Measurements from ENCODE around the gene ROCK2. TPM values are rescaled to one million over a fixed set of nuclear protein-coding genes. Genes with fewer than 3 reads are reported as not detected.
A peak's percentile ranks its signal among the peaks of the same experiment; 100 is the strongest.

The ROCK2 gene
- total and polyA plus RNA-seq, 9 donors = 27.6 to 47.9 (median 40.8) TPM

GRCh38 chr2:11354363-11355154, 10.1 kb upstream of the ROCK2 start:
- H3K9me3 ChIP-seq (replicated peaks; ENCODE audit: control insufficient read depth, low read depth, low read length) = no peaks in the 10 kb centered on the region
- H3K27ac ChIP-seq (ENCODE audit: low read length) = no peak overlapping the region
- H3K36me3 ChIP-seq (ENCODE audit: control insufficient read depth, insufficient read depth, low read length) = no peaks in the 10 kb centered on the region
- H3K4me3 ChIP-seq (ENCODE audit: low read length) = no peak overlapping the region
- WGBS (ENCODE audit: insufficient coverage) = 90% methylated on average over 2 of the region's 14 CpGs
- no peaks in the 10 kb centered on the region for H3K27me3 ChIP-seq (ENCODE audit: control insufficient read depth, insufficient read depth, low read length)
- DNase-seq = no peak
- peaks cover 20% of the 10 kb centered on the region for H3K4me1 ChIP-seq (ENCODE audit: control insufficient read depth, insufficient read depth, low read length)

- Histone ChIP-seq H3K27ac (ENCODE audit: low read length) (no peak overlapping the region), H3K36me3 (ENCODE audit: control insufficient read depth, insufficient read depth, low read length) (no peaks in the 10 kb centered on the region), H3K4me1 (ENCODE audit: control insufficient read depth, insufficient read depth, low read length) (peaks cover 18% of the 10 kb centered on the region), H3K27me3 (ENCODE audit: control insufficient read depth, insufficient read depth, low read length) (no peaks in the 10 kb centered on the region), H3K9me3 (replicated peaks; ENCODE audit: control insufficient read depth, low read depth, low read length) (no peaks in the 10 kb centered on the region), H3K4me3 (ENCODE audit: low read length) (no peak overlapping the region)
- no peak for DNase-seq
- 91% methylated on average over 4 of the region's 10 CpGs for WGBS (ENCODE audit: insufficient coverage)
Measured at GRCh38 chr2:11352781-11353537, 8.5 kb upstream of the ROCK2 start.

GRCh38 chr2:11348209-11348749, 3.8 kb upstream of the ROCK2 start:
- Histone ChIP-seq H3K27ac (ENCODE audit: low read length) (no peak overlapping the region), H3K4me3 (ENCODE audit: low read length) (no peak overlapping the region), H3K27me3 (ENCODE audit: control insufficient read depth, insufficient read depth, low read length) (no peaks in the 10 kb centered on the region), H3K9me3 (replicated peaks; ENCODE audit: control insufficient read depth, low read depth, low read length) (no peaks in the 10 kb centered on the region), H3K36me3 (ENCODE audit: control insufficient read depth, insufficient read depth, low read length) (no peaks in the 10 kb centered on the region), H3K4me1 (ENCODE audit: control insufficient read depth, insufficient read depth, low read length) (peaks cover 7% of the 10 kb centered on the region)
- WGBS (ENCODE audit: insufficient coverage) = 72% methylated on average over 2 of the region's 5 CpGs
- DNase-seq = peak; percentile 34

GRCh38 chr2:11347403-11347959, 3.0 kb upstream of the ROCK2 start:
- Histone ChIP-seq H3K27me3 (ENCODE audit: control insufficient read depth, insufficient read depth, low read length) (no peaks in the 10 kb centered on the region), H3K27ac (ENCODE audit: low read length) (no peak overlapping the region)
- WGBS (ENCODE audit: insufficient coverage) = 80% methylated on average over 1 of the region's 7 CpGs

GRCh38 chr2:11346023-11346482, 1.6 kb upstream of the ROCK2 start:
- H3K27me3 ChIP-seq (ENCODE audit: control insufficient read depth, insufficient read depth, low read length) = no peaks in the 10 kb centered on the region
- H3K27ac ChIP-seq (ENCODE audit: low read length) = peak overlapping the region; percentile 57
- no peaks in the 10 kb centered on the region for H3K9me3 ChIP-seq (replicated peaks; ENCODE audit: control insufficient read depth, low read depth, low read length)
- DNase-seq = peak; percentile 33
- H3K36me3 ChIP-seq (ENCODE audit: control insufficient read depth, insufficient read depth, low read length) = no peaks in the 10 kb centered on the region
- peaks cover 7% of the 10 kb centered on the region for H3K4me1 ChIP-seq (ENCODE audit: control insufficient read depth, insufficient read depth, low read length)
- no CpG with 5 or more reads among the region's 4 CpGs for WGBS (ENCODE audit: insufficient coverage)
- H3K4me3 ChIP-seq (ENCODE audit: low read length) = no peak overlapping the region

More at GRCh38 chr2:11347403-11347959, 3.0 kb upstream of the ROCK2 start:
- no peak for DNase-seq
- Histone ChIP-seq H3K4me1 (ENCODE audit: control insufficient read depth, insufficient read depth, low read length) (peaks cover 7% of the 10 kb centered on the region), H3K9me3 (replicated peaks; ENCODE audit: control insufficient read depth, low read depth, low read length) (no peaks in the 10 kb centered on the region), H3K4me3 (ENCODE audit: low read length) (no peak overlapping the region), H3K36me3 (ENCODE audit: control insufficient read depth, insufficient read depth, low read length) (no peaks in the 10 kb centered on the region)

- H3K4me3 ChIP-seq (ENCODE audit: low read length) = peak overlapping the region; percentile 65
- no peaks in the 10 kb centered on the region for H3K27me3 ChIP-seq (ENCODE audit: control insufficient read depth, insufficient read depth, low read length)
- no peaks in the 10 kb centered on the region for H3K9me3 ChIP-seq (replicated peaks; ENCODE audit: control insufficient read depth, low read depth, low read length)
- peaks cover 7% of the 10 kb centered on the region for H3K4me1 ChIP-seq (ENCODE audit: control insufficient read depth, insufficient read depth, low read length)
- DNase-seq = peak; percentile 89
- no peaks in the 10 kb centered on the region for H3K36me3 ChIP-seq (ENCODE audit: control insufficient read depth, insufficient read depth, low read length)
- under 1% methylated on average over 44 of the region's 58 CpGs for WGBS (ENCODE audit: insufficient coverage)
- peak overlapping the region; percentile 99 for H3K27ac ChIP-seq (ENCODE audit: low read length)
Measured at GRCh38 chr2:11344956-11345677, 681 bp upstream of the ROCK2 start.

GRCh38 chr2:11343650-11344341, 640 bp downstream of the ROCK2 start:
- Histone ChIP-seq H3K9me3 (replicated peaks; ENCODE audit: control insufficient read depth, low read depth, low read length) (no peaks in the 10 kb centered on the region), H3K4me3 (ENCODE audit: low read length) (peak overlapping the region; percentile 85), H3K36me3 (ENCODE audit: control insufficient read depth, insufficient read depth, low read length) (no peaks in the 10 kb centered on the region), H3K27me3 (ENCODE audit: control insufficient read depth, insufficient read depth, low read length) (no peaks in the 10 kb centered on the region), H3K27ac (ENCODE audit: low read length) (peak overlapping the region; percentile 93), H3K4me1 (ENCODE audit: control insufficient read depth, insufficient read depth, low read length) (peaks cover 7% of the 10 kb centered on the region)
- WGBS (ENCODE audit: insufficient coverage) = under 1% methylated on average over 41 of the region's 55 CpGs
- peak; percentile 70 for DNase-seq

- H3K4me1 ChIP-seq (ENCODE audit: control insufficient read depth, insufficient read depth, low read length) = peaks cover 7% of the 10 kb centered on the region
- 0% methylated on average over 3 of the region's 7 CpGs for whole genome bisulfite sequencing (ENCODE audit: insufficient coverage)
- DNase-seq = no peak
Measured at GRCh38 chr2:11343368-11343649, 1.1 kb downstream of the ROCK2 start.

GRCh38 chr2:11342551-11343367, 1.7 kb downstream of the ROCK2 start:
- Histone ChIP-seq H3K27ac (ENCODE audit: low read length) (peak overlapping the region; percentile 93), H3K4me1 (ENCODE audit: control insufficient read depth, insufficient read depth, low read length) (peaks cover 7% of the 10 kb centered on the region), H3K27me3 (ENCODE audit: control insufficient read depth, insufficient read depth, low read length) (no peaks in the 10 kb centered on the region), H3K9me3 (replicated peaks; ENCODE audit: control insufficient read depth, low read depth, low read length) (no peaks in the 10 kb centered on the region), H3K4me3 (ENCODE audit: low read length) (peak overlapping the region; percentile 85), H3K36me3 (ENCODE audit: control insufficient read depth, insufficient read depth, low read length) (no peaks in the 10 kb centered on the region)
- 0% methylated on average over 4 of the region's 14 CpGs for WGBS (ENCODE audit: insufficient coverage)
- DNase-seq = peak; percentile 72

More at GRCh38 chr2:11343368-11343649, 1.1 kb downstream of the ROCK2 start:
- Histone ChIP-seq H3K4me3 (ENCODE audit: low read length) (peak overlapping the region; percentile 85), H3K9me3 (replicated peaks; ENCODE audit: control insufficient read depth, low read depth, low read length) (no peaks in the 10 kb centered on the region), H3K27ac (ENCODE audit: low read length) (peak overlapping the region; percentile 93), H3K36me3 (ENCODE audit: control insufficient read depth, insufficient read depth, low read length) (no peaks in the 10 kb centered on the region), H3K27me3 (ENCODE audit: control insufficient read depth, insufficient read depth, low read length) (no peaks in the 10 kb centered on the region)
